GM21526 (cell line): ENCODE measurements around the gene LDLRAD3.

ENCODE experiments used
- ATAC-seq: cut with Tn5 transposase; IDR thresholded peaks from one replicate; pipeline ENCODE4 v1.9.1; 2021; ENCODE audit warnings: moderate library complexity; ENCODE audit not compliant: unreplicated experiment, low FRiP score

LDLRAD3 gene

GRCh38 chr11:35924811-35925210 is 19.1 kb upstream of the LDLRAD3 start:
- no peak for ATAC-seq

GRCh38 chr11:35927104-35927503 is 16.8 kb upstream of the LDLRAD3 start:
- no peak for ATAC-seq

GRCh38 chr11:35927682-35928081 is 16.2 kb upstream of the LDLRAD3 start:
- no peak for ATAC-seq

GRCh38 chr11:35928688-35929395 is 15.0 kb upstream of the LDLRAD3 start:
- no peak for ATAC-seq

GRCh38 chr11:35930466-35930865 is 13.4 kb upstream of the LDLRAD3 start:
- ATAC-seq, result no peak

GRCh38 chr11:35932121-35932520 is 11.7 kb upstream of the LDLRAD3 start:
- no peak for ATAC-seq

GRCh38 chr11:35932681-35933319 is 11.1 kb upstream of the LDLRAD3 start:
- ATAC-seq, result no peak

- no peak for ATAC-seq
Observed at GRCh38 chr11:35933320-35933871, 10.5 kb upstream of the LDLRAD3 start.

- ATAC-seq, result no peak
Observed at GRCh38 chr11:35934271-35934670, 9.6 kb upstream of the LDLRAD3 start.

- no peak for ATAC-seq
Observed at GRCh38 chr11:35934981-35935380, 8.9 kb upstream of the LDLRAD3 start.

- no peak for ATAC-seq
Observed at GRCh38 chr11:35935390-35935789, 8.5 kb upstream of the LDLRAD3 start.

GRCh38 chr11:35937111-35937510 is 6.8 kb upstream of the LDLRAD3 start:
- no peak for ATAC-seq

GRCh38 chr11:35937700-35938099 is 6.2 kb upstream of the LDLRAD3 start:
- ATAC-seq, result no peak

GRCh38 chr11:35938231-35938630 is 5.6 kb upstream of the LDLRAD3 start:
- ATAC-seq, result no peak

GRCh38 chr11:35943309-35943708 is 553 bp upstream of the LDLRAD3 start:
- no peak for ATAC-seq

- no peak for ATAC-seq
Observed at GRCh38 chr11:35944503-35945136, 758 bp downstream of the LDLRAD3 start.

GRCh38 chr11:35945137-35945518 is 1.3 kb downstream of the LDLRAD3 start:
- ATAC-seq, result no peak

- no peak for ATAC-seq
Observed at GRCh38 chr11:35946766-35947165, 2.9 kb downstream of the LDLRAD3 start.

GRCh38 chr11:35947437-35947836 is 3.6 kb downstream of the LDLRAD3 start:
- ATAC-seq, result no peak

GRCh38 chr11:35949242-35949641 is 5.4 kb downstream of the LDLRAD3 start:
- ATAC-seq, result no peak

GRCh38 chr11:35950082-35950481 is 6.2 kb downstream of the LDLRAD3 start:
- no peak for ATAC-seq

- ATAC-seq, result no peak
Observed at GRCh38 chr11:35951680-35952079, 7.8 kb downstream of the LDLRAD3 start.
